Astrocyte of the cerebellum (primary cell): Measurements from ENCODE around the gene RBM3.
A peak's percentile ranks its signal among the peaks of the same experiment; 100 is the strongest.

Source experiments
- DNase-seq: peaks from one replicate; pipeline ENCODE4 v3.0.0-alpha.2; 2011; ENCODE audit warnings: low read depth
- H3K4me3 ChIP-seq: 2 replicates; pipeline ENCODE4 v1.5.1; 2011; ENCODE audit warnings: mild to moderate bottlenecking, low read depth, low read length, moderate library complexity
- CTCF ChIP-seq: IDR thresholded peaks from 2 replicates; pipeline ENCODE4 v1.5.1; 2012; ENCODE audit warnings: low read length, low read depth, moderate library complexity, mild to moderate bottlenecking; ENCODE audit errors: missing control alignments
- in situ Hi-C: cut with HindIII; loops from 2 replicates; pipeline ENCODE4 v1.10.0; 2017; ENCODE audit warnings: low sequenced_read_pairs

RBM3 gene

GRCh38 chrX:48558271-48558670 lies 16.0 kb upstream of the RBM3 start:
- no peak for TF ChIP-seq CTCF
- peak; percentile 32 for DNase-seq
- in situ Hi-C loops = no loop called here
- H3K4me3 ChIP-seq = no peak overlapping the region

- no peak overlapping the region for H3K4me3 ChIP-seq
Observed at GRCh38 chrX:48559636-48560035, 14.6 kb upstream of the RBM3 start.

GRCh38 chrX:48560056-48560455 lies 14.2 kb upstream of the RBM3 start:
- no peak for TF ChIP-seq CTCF
- no peak for DNase-seq
- in situ Hi-C loops = no loop called here
- H3K4me3 ChIP-seq = no peak overlapping the region

More at GRCh38 chrX:48559636-48560035, 14.6 kb upstream of the RBM3 start:
- DNase-seq = no peak
- no peak for TF ChIP-seq CTCF
- in situ Hi-C loops = no loop called here

- in situ Hi-C loops = no loop called here
- DNase-seq = no peak
- TF ChIP-seq CTCF = no peak
- H3K4me3 ChIP-seq = no peak overlapping the region
Observed at GRCh38 chrX:48560681-48561080, 13.6 kb upstream of the RBM3 start.

GRCh38 chrX:48569958-48570357 lies 4.3 kb upstream of the RBM3 start:
- in situ Hi-C loops = no loop called here
- no peak for TF ChIP-seq CTCF
- no peak overlapping the region for H3K4me3 ChIP-seq
- DNase-seq = no peak

- peak overlapping the region; percentile 78 for H3K4me3 ChIP-seq
- in situ Hi-C loops = no loop called here
- DNase-seq = no peak
- no peak for TF ChIP-seq CTCF
Observed at GRCh38 chrX:48573690-48574269, 504 bp upstream of the RBM3 start.
